AG10803 (cell line): Measurements from ENCODE around the gene FBXW5.

Experiments
- DNase-seq: peaks from one replicate; pipeline ENCODE4 v3.0.0; 2010; ENCODE audit warnings: low read depth
- H3K4me3 ChIP-seq: 2 replicates; pipeline ENCODE4 v1.5.1; 2011; ENCODE audit warnings: mild to moderate bottlenecking, low read length, control low read depth
- CTCF ChIP-seq: conservative IDR thresholded peaks from 2 replicates; pipeline ENCODE4 v1.5.1; 2011; ENCODE audit warnings: mild to moderate bottlenecking, low read length, control low read depth, inconsistent platforms

Gene FBXW5

GRCh38 chr9:136944519-136945332, at the start of gene FBXW5, which contains the start of gene C8G:
TSS of gene FBXW5 (minus strand) at chr9:136944738. CDS start at chr9:136944083, 655 bp downstream.
TSS of gene C8G (plus strand) at chr9:136945243. CDS start at chr9:136945321, 78 bp downstream.
- DNase-seq = peak; percentile 88
- TF ChIP-seq CTCF = peak; percentile 65
- peak within 1 kb of the TSS; percentile 77 for H3K4me3 ChIP-seq

GRCh38 chr9:136992819-136993369, 48.4 kb upstream of the FBXW5 start:
- peak overlapping the region; percentile 74 for H3K4me3 ChIP-seq
- DNase-seq = no peak
- no peak for TF ChIP-seq CTCF

GRCh38 chr9:136991993-136992818, 47.7 kb upstream of the FBXW5 start, which contains the start of gene PAXX:
TSS of gene PAXX (plus strand) at chr9:136992422. CDS start at chr9:136992444, 22 bp downstream.
- H3K4me3 ChIP-seq = peak within 1 kb of the TSS; percentile 74
- TF ChIP-seq CTCF = no peak
- DNase-seq = peak; percentile 87

- no peak for TF ChIP-seq CTCF
- DNase-seq = no peak
- no peak overlapping the region for H3K4me3 ChIP-seq
Observed at GRCh38 chr9:136990242-136990911, 45.8 kb upstream of the FBXW5 start.

GRCh38 chr9:136988872-136989271, 44.3 kb upstream of the FBXW5 start:
- no peak overlapping the region for H3K4me3 ChIP-seq
- TF ChIP-seq CTCF = no peak
- no peak for DNase-seq

- TF ChIP-seq CTCF = no peak
- no peak overlapping the region for H3K4me3 ChIP-seq
- no peak for DNase-seq
Observed at GRCh38 chr9:136985853-136986252, 41.3 kb upstream of the FBXW5 start.
